ENCODE results near the gene CLEC11A.

Gene CLEC11A, protein sequence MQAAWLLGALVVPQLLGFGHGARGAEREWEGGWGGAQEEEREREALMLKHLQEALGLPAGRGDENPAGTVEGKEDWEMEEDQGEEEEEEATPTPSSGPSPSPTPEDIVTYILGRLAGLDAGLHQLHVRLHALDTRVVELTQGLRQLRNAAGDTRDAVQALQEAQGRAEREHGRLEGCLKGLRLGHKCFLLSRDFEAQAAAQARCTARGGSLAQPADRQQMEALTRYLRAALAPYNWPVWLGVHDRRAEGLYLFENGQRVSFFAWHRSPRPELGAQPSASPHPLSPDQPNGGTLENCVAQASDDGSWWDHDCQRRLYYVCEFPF

DNA sequence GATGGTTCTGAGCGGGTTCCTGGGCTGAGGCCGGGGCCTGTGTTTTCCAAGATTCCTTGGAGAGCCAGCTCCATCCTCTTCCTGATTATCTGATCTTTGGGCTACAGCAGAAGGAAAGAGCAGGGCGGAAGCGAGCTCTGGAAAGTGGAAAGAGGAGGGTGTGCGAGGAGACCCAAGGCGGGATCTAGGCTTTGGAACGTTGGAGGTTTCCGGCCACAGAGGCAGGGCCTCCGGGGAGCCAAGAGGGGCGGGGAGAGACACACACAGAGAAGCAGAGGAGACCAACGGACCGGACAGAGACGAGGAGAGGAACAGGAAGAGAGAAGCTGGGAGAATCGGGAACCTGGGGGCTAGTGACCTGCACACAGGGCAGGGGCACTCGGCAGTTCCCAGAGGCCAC lies at the start of gene CLEC11A:
CLEC11A (plus strand) TSS at position 296 of the 400 bp plus-strand sequence. CDS start 162 bp downstream, outside the sequence.
- DNase-seq: no peak

DNA sequence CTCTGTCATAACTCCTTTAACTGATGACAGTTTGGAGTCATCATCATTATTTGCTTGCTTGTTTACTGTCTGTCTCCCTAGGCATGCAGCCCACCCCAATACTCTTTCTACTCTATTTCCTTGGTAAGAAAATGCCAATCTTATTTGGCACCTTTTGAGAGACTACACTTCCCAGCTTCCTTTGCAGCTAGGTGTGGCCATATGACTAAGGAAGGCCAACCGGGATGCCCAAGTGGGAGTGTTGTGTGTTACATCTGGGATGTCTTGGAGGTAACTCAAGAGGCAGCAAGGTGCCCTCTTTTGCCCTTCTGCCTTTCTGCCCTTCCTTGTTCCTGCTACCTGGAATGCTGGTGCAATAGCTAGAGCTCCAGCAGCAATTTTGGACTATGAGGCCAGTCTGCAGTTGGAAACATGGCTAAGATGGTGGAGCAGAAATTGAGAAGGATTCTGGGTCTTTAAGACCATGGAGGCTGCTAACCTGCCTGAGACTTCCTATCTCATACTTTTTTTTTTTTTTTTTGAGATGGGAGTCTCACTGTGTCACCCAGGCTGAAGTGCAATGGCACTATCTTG lies 46.5 kb upstream of the CLEC11A start:
- DNase-seq: no peak

DNA sequence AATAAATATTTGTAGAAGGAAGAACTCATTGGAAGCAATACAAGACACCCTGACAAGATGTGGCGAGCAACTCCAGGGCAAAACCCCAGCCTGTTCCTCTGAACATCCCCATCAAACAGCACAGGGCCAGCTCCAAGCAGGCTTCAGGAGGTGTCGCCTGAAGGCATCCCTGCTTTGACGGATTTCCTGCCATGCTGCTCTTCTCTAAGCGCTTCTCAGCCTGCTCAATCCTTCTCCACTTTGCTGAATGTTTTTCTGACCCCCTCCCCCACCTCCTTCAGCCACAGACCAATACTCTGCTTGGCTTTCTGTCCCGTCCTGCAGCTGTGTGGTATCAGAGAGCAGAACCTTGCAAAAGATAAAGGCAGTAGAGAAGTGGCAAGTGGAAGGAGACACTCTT lies 45.5 kb upstream of the CLEC11A start:
- no peak for DNase-seq

DNA sequence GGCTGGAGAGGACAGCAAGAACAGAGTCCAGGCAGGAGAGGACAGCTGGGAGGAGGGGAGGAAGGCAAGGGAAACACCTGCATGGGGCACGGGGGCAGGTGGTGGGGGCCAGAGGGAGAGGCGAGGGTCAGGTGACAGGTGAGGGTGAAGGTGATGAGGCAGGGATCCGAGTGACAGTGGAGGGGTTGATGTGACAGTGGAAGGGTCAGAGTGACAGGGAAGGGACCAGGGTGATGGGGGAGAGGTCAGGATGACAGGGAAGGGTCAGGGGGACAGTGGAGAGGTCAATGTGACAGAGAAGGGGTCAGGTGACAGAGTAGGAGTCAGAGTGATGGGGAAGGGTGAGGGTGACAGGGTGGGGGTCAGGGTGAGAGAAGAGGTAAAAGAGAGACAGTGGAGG lies 44.8 kb upstream of the CLEC11A start:
- no peak for DNase-seq

DNA sequence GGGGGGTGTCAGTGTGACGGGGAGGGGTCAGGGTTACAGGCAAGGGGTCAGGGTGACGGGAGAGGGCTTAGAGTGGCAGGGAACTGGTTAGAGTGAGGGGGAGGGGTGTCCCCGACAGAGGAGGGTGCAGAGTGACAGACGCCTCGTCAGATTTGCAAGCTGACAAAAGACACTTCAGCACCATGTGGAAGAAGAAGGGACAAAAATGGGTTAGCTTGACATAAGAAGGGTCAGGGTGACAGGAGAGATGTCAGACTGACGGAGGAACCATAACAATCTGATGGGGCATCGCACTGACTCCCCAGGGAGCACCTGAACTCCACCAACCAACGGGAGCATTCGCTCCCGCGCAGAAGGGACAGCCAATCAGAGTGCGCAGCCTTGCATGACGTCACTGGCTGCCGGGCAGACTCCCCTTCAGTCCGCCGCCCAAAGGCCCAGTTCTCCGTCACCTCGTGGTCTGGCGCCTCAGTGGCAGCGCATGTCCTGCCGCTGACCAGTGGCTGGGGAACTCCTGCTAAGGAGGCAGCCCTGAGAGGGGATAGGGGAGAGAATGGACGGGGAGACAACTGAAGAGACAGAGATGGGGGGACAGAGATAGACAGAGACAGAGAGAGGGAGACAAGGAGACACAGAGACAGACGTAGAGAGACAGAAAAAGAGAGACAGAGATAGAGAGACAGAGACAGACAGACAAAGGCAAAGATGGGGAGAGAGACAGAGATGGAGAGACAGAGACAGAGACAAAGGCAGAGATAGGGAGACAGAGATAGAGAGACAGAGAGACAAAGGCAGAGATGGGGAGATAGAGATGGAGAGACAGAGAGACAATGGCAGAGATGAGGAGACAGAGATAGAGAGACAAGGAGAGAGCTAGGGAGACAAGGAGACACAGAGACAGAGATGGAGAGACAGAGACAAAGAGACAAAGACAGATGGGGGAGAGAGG lies 43.7 kb upstream of the CLEC11A start:
- peak in 1 of 2 experiments; percentile 16 for DNase-seq

DNA sequence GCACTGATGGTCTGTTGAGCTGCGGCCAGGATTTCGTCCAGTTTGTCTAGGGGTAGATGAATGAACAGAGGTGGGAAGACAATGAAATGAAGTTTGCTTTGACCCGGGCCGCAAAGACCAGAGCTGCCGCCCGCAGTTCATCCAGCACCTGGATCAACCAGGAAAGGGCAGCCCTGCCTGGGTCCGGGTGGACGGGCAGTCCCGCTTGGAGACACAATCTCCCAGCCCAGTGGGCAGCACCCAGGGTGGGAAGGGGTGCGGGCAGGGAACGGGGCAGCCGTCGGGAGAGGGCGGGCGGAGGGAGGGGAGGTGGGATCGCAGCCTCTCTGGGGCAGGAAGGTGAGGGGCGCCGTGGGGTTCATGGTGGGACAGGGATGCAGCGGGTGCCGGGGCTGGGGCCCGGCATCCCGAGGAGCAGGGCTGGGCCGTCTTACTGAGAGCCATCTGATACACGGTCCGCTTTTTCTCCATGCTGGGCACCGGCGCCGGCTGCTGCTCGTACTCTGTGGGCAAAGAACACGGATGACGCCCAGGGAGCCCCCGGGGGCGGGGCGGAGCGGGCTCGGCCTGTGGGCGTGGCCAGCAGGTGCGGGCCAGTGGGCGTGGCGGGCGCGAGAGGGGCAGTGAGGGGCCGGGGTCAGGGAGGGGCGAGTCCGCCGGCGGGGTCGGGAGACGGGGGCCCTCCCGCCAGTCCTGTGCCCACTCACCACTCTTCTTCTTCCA lies 36.7 kb upstream of the CLEC11A start:
- no peak for DNase-seq

DNA sequence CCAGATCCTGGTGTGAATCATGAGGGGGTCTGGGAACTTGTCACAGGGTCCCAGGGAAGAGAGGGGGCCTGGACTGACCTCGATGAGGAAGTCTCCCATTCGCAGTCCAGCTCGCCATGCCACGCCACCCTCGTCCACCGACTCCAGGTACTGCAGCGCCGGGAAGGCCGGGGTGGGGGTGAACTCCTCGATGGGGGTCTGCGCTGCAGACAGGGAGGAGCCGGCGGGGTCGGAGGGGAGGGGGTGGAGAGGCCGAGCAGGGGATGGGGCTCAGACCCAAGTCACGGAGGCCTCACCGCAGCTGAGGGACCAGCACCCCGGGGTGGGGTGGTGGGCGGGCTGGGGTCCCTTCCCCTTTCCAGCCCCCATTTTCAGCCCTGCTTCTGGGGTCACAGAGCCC lies 34.4 kb upstream of the CLEC11A start:
- DNase-seq: no peak

DNA sequence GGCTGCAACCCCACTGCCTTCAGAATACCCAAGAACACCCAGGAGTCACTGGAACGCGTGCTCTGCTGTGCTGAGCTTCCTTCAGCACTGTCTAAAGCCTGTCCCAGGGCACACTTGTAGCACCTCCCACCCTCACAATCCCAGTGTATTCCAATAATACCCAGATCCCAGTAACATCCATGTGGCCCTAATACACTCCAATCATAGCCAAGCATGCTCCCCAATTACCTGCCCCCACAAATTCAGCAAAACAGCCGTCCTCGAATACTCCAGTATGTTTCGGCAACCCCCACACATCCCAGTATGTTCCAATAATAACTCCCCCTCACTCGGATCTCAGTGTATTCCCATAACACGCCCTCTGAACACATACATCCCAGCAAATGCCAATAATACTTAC lies 32.7 kb upstream of the CLEC11A start:
- DNase-seq: no peak

DNA sequence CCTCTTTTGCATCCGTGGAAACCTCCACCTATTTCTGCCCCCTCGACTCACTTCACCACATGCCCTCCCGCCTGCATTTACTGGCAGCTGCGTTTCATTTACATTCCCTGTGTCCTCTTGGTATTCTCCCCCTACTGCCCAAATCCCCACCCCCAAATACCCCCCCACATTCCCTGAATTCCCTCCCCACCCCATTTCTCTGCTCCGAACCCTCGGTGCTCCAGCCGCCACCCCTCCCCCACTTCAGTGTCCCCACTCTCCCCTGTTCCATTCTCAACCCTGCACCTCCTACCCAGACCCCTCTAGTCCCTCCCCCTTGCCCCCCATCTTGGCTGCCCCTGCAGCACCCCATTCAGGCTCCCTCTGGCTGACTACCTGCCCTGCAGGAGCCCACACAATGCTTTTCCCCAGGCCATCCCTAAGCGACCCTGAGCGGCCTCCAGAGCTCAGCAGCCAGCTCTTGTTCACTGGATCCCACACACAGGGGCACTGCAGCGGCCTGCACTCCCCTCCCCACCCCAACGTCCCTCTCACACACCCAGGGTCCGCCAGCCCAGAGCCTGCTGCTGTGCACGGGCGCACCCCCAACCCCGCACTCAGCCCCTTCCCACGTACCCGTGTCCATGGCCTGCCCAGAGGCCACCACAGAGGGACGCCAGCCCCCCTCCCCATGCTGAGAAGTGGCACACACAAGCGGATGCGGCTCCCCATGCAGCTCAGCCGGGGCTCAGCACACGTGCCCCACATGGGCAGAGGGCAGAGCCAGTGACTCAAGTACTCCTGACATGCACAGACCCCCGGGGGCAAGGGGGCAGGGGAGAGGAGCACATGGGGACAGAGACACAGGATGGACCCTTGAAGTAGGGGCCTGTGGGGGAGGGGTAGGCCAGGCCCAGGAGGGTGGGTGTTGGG lies 29.8 kb upstream of the CLEC11A start:
- no peak for DNase-seq

DNA sequence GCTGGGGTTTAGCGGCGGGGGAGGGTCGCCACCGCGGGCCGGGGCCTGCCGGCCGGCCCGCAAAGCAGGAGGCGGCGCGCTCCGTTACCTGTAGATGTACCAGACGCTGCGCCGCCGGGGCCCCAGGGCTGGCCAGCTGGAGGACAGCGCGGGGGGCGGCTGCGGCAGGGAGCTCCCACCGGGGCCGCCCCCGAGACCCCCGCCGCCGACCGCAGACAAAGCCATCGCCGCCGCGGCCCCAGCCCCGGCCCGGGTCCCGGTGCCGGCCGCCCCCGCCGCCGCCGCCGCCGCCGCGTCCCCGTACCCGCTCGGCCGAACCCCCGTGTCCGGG lies 28.4 kb upstream of the CLEC11A start:
- DNase-seq: no peak

DNA sequence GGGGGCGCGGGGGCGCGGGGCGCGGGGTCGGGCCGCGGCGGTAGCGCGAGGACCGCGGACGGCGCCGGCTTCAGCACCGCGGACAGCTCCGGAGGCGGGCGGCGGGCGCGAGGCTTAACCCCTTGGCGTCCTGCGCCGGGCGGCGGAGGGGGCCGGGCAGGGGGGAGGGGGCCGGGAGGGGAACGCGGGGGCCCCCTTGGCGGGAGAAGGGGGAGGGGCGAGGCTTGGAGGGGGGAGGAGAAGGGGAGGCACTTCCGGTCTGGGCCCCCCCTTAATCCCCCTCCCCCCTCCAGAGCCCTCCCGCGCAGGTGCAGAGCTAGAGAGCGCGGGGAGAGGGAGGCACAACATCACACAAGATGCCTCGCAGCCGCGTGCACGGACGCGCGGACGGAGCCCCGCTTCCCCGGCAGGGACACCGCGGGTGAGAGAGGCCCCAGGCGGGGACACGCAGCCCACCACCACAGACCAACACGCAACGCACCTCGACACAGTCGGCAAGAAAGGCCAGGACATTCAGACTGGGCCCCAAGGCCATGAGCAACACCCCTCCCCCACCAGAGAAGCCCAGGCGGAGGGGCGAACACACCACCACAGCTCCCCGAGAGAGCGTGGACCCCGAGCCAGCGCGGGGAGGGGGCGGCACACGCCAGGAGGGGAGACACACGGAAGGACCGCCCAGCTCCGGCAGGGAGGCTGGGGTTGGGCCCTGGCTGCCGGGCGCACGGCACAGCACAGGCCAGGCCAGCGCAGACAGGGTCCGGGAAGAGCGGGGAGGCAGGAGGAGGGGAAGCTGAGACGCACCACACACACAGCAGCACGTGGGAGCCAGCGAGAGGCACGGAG lies 27.7 kb upstream of the CLEC11A start:
- no peak for DNase-seq

DNA sequence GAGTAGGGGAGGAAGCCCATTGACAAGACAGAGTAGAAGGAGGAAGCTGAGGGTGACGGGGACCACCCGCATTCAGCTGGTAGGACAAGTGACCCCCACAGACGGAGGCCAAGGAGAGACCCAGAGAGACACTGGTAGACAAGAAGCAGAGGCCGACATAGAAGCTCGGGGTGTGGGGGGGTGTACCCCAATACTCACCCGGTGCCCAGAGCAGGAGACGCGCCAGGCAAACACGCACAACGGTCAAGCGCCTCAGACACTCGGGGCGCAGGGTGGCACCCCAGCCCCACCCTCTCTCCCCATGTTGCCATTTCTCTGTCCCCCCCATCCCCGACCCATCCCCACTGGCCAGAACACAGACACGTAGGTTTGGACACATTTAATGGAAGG lies 27.1 kb upstream of the CLEC11A start:
- DNase-seq: no peak

DNA sequence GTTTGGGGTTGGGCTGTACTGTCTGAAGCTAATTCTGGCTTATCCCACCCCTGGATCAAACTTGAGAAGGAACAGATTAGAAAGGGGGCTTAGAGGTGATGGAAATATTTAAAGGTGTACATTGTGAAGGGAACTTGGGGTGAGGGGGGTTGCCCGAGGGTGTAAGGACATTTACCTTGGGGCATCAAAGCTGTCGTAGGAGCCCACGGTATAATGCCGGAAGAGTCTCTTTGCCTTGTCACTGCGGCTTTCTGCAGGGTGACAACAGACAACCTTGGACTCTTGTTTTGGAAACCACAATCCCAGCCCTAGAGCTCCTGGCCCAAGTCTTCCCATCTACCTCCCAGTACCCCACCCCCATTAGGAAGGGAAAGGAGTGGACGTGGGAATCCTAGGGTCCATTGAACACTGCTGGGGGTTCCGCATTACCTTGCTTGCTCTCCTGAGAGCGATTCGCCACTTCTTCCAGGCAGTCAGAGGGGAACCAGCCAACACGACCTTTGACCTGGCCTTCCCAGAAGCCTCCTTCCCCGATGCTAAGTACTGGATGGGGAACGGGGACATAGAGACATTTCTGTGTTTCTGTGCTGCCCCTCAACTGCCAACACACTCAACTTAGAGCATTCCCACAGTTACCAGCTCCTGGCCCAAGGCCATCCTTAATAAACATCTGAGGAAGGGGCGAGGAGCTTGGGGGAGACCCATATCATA lies 25.6 kb upstream of the CLEC11A start:
- DNase-seq: no peak

DNA sequence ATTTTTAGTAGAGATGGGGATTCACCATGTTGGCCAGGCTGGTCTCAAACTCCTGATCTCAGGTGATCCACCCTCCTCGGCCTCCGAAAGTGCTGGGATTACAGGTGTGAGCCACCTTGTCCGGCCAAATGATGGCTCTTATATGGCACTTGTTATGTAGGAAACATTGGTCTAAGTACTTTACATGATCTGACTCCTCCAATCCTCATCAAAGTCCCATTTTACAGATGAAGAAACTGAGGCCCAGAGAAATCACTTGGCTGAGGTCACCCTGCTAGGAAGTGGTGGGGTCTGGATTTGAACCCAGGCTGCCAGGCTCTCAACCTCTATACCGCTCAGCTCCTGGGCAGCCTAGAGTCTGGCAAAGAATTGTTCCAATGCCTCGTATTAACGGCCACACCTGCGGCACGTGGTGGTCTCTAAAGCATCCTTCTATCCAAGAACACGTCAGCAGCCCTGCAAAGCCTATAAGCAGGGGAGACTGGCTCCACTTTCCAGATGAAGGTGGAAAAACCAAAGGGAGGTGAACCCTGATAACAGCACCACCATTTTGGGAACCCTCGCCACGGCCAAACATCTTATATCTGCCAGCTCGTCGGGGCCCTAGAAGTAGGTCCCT lies 21.7 kb upstream of the CLEC11A start:
- no peak for DNase-seq

DNA sequence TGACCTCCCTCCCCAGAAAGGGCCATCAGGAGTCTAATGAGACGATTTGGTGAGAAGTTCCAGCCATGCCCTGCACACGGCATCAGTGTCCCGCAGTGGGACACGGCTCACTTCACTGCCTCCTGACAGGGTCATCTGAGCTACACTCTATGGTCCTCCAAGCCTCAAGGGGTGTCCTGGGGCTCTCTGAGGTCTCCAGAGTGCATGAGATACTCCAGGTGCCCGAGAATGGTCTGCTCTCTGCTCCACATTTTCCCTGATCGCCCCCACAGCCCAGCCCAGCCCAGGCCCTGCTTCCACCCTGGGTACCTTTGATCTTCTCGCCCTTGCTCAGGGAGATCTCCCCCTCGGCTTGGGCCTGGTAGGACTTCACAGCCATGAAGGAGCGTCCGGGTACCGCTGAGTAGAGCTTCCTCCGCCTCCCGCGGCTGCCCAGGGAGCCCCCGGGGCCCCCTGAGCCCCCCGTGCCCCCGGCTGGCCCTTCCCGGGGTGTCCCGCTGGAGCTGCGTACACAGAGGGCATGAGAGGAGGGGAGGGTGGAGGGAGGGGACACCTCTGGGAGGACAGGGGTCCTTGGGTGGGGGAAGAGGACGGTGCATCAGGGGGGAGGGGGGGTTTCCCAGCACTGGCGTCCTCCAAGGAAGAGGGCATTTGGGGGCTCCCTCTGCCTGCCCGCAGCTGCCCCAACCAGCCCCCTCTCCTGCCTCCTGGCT lies 20.9 kb upstream of the CLEC11A start:
- DNase-seq: no peak

DNA sequence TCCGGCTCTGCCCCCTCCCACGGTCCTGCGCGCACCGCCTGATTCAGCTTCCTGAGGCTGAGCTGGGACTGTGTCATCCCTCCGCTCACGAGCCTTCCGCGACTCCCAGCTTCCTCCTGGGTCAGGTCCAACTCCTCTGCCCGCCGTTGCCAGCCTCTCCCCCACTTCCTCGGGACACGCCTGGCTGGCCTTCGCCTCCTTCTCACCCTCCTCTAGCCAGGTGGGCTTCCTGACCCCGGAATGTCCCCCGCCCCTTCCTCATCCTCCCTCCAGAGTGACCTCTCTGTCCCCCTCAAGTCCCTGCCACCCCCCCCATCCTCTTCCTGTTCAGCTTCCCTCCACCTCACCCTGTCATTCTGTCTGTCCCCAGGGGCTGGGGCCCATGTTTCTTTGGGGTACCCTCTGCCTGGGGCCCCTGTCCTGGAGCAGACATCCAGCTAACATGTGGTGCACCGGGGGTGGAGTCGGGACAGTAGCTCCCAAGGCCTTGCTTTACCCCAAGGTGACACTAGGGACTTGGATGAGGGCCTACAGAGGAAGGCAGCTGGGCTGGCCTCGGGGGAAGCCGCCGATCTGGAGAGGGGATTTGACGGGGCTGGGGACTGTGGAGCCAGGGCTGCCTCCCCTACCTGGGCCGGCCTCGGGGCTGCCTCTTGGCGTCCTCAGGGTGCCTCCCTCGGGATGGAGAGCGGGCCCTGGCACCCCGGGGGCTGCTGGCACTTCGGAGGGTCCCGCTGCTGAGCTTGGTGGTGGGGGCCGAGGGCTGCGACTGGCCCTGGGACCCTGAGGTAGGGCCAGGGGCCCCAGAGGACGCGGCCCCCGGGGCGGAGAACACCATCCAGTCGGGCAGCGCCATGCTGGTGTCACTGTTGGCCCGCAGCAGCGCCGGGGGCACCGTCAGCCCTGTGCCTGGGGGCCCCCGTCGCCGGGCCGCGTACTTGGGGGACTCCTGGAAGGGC lies 20.0 kb upstream of the CLEC11A start:
- DNase-seq: no peak

DNA sequence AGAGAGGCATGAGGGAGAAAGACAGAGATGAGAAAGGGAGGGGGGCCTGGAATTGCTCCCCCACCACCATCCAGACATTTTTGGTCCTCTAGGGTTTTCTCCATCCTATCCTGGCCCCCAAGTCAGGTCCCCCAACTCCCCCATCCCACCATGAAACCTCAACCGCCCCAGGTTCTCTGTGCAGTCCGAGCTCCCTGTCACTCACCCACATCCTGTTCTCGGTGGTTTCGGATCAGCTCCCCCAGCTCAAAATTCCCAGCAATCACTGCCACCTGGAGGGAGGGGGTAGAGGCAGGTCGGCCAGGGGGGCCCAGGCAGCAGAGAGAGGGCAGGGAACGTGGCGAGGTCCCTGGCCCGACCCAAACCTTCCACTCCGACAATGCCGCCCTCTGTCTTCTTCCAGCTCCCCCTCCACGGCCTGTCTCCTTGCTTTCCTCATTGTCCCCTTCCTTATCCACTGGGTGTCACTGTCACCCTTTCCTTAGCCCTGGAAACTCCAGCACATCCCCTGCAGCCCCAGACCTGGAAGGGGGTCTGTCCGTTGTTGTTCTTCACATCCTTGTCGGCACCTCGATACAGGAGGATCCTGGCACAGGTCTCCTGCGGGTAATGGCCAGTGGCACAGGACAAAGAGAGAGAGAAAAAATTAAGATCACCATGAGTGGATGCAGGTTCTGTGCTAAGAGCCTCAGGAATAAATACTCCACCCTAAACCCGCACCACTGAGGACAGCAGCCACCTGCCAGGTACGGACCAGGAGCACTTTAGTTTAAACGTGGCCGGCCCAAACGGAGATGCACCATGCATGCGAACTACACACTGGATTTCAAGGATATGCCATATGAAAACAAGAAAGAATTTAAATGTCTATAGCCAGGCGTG lies 19.0 kb upstream of the CLEC11A start:
- DNase-seq: no peak
